Measurements from ENCODE around the gene SAMD4A.

SAMD4A gene

DNA sequence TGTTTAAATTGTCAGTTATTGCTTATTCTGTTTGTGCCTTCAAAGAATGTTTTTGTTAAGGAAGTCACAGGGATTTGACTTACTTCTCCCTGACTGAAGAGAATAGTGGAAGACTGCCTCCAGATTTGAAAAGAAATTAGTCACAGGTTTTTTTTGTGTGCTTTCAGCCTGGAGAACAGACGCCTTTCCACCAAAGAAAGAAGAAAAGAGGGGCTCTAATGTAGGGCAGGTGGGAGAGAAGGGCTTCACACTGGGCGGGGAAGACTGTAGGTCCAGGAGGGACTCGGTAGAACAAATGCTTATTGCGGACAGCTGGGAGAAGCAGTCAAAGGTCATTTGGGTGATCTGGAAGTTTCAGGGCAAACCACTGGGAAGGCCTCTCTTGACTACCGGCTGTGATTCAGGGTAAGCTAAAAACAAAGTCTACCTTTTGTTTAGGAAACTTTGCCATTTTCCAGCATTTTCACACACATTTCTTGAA, 76.8 kb downstream of the SAMD4A start:
- TF ChIP-seq, protein P1, sequence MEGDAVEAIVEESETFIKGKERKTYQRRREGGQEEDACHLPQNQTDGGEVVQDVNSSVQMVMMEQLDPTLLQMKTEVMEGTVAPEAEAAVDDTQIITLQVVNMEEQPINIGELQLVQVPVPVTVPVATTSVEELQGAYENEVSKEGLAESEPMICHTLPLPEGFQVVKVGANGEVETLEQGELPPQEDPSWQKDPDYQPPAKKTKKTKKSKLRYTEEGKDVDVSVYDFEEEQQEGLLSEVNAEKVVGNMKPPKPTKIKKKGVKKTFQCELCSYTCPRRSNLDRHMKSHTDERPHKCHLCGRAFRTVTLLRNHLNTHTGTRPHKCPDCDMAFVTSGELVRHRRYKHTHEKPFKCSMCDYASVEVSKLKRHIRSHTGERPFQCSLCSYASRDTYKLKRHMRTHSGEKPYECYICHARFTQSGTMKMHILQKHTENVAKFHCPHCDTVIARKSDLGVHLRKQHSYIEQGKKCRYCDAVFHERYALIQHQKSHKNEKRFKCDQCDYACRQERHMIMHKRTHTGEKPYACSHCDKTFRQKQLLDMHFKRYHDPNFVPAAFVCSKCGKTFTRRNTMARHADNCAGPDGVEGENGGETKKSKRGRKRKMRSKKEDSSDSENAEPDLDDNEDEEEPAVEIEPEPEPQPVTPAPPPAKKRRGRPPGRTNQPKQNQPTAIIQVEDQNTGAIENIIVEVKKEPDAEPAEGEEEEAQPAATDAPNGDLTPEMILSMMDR (IDR thresholded peaks at IDR 0.05; ENCODE audit: insufficient read depth, low read depth, low read length, missing control alignments) = no peak
- DNase-seq (ENCODE audit: low read depth) = no peak
- no peak overlapping the region for H3K4me3 ChIP-seq (ENCODE audit: low read length)

- no peak for DNase-seq (ENCODE audit: low read depth)
- no peak overlapping the region for H3K4me3 ChIP-seq (ENCODE audit: low read length)
- TF ChIP-seq, protein P1 (IDR thresholded peaks at IDR 0.05; ENCODE audit: insufficient read depth, low read depth, low read length, missing control alignments) = no peak
Observed at GRCh38 chr14:54645639-54646038, 78.7 kb downstream of the SAMD4A start.

GRCh38 chr14:54646626-54647025, 79.7 kb downstream of the SAMD4A start:
- TF ChIP-seq, protein P1 (IDR thresholded peaks at IDR 0.05; ENCODE audit: insufficient read depth, low read depth, low read length, missing control alignments) = no peak
- no peak overlapping the region for H3K4me3 ChIP-seq (ENCODE audit: low read length)
- no peak for DNase-seq (ENCODE audit: low read depth)

- H3K4me3 ChIP-seq (ENCODE audit: low read length) = no peak overlapping the region
- TF ChIP-seq, protein P1 (IDR thresholded peaks at IDR 0.05; ENCODE audit: insufficient read depth, low read depth, low read length, missing control alignments) = no peak
- no peak for DNase-seq (ENCODE audit: low read depth)
Observed at GRCh38 chr14:54647378-54647777, 80.5 kb downstream of the SAMD4A start.

DNA sequence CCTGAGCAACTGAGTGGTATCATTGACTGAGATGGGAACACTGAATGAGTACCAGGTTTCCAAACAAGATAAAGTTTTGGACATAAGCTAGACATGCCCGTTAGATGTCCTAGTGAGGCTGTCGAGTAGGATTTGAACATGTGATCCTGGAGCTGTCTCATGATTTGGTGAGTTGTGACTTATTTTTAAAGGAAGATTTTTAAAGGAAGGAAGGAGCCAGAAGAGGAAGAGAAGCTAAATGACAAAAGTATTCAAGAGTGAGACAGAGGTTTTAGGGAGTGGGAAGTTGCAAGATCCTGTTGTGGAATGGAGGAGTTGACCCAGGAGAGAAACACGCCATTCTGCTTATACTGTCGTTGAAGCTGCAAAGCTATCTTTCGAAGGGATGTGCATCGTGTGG, 82.1 kb downstream of the SAMD4A start:
- TF ChIP-seq, protein P1 (IDR thresholded peaks at IDR 0.05; ENCODE audit: insufficient read depth, low read depth, low read length, missing control alignments) = no peak
- no peak for DNase-seq (ENCODE audit: low read depth)
- H3K4me3 ChIP-seq (ENCODE audit: low read length) = no peak overlapping the region

- peak; percentile 59 for DNase-seq (ENCODE audit: low read depth)
- H3K4me3 ChIP-seq (ENCODE audit: low read length) = no peak overlapping the region
- TF ChIP-seq, protein P1 (IDR thresholded peaks at IDR 0.05; ENCODE audit: insufficient read depth, low read depth, low read length, missing control alignments) = no peak
Observed at GRCh38 chr14:54650331-54650958, 83.5 kb downstream of the SAMD4A start.

GRCh38 chr14:54650959-54651351, 84.0 kb downstream of the SAMD4A start:
- H3K4me3 ChIP-seq (ENCODE audit: low read length) = no peak overlapping the region
- TF ChIP-seq, protein P1 (IDR thresholded peaks at IDR 0.05; ENCODE audit: insufficient read depth, low read depth, low read length, missing control alignments) = no peak
- no peak for DNase-seq (ENCODE audit: low read depth)
